HepG2 (cell line): ENCODE measurements around the gene RASGRP4. TPM values are rescaled to one million over a fixed set of nuclear protein-coding genes. Genes with fewer than 3 reads are reported as not detected.

Experiments used
- E2F2 ChIP-seq: sonication (generic); formaldehyde crosslinking; IDR thresholded peaks from 2 replicates; pipeline ENCODE4 v1.4.0; 2020; ENCODE audit warnings: missing genetic modification reagents, borderline replicate concordance
- GABPA ChIP-seq, 2 experiments: IDR thresholded peaks; 2 replicates each; pipeline ENCODE4 v1.6.1; 2011 to 2016; ENCODE audit warnings: low read depth in 2 of 2, low read length in 1 of 2, missing biosample characterization in 1 of 2, missing genetic modification characterization in 1 of 2
- HNF1A ChIP-seq, 2 experiments: sonication (generic) in 1 of 2; formaldehyde crosslinking in 1 of 2; IDR thresholded peaks; 2 replicates each; pipeline versions ENCODE4 v1.4.0 to v1.6.1; 2016 to 2020; ENCODE audit warnings: borderline replicate concordance in 1 of 2, low read depth in 1 of 2, mild to moderate bottlenecking in 1 of 2, missing genetic modification reagents in 1 of 2
- ISX ChIP-seq: sonication (generic); formaldehyde crosslinking; conservative IDR thresholded peaks from 2 replicates; pipeline ENCODE4 v1.5.0; 2020; ENCODE audit warnings: missing genetic modification reagents
- KDM6A ChIP-seq: IDR thresholded peaks from 2 replicates; pipeline ENCODE4 v1.6.1; 2016; ENCODE audit warnings: low read depth
- NR2C2 ChIP-seq: sonication (generic); formaldehyde crosslinking; IDR thresholded peaks from 2 replicates; pipeline ENCODE4 v1.4.0; 2020; ENCODE audit warnings: missing genetic modification reagents, mild to moderate bottlenecking, moderate library complexity, borderline replicate concordance
- PLSCR1 ChIP-seq: sonication (generic); formaldehyde crosslinking; IDR thresholded peaks from 2 replicates; pipeline ENCODE4 v1.5.0; 2020; ENCODE audit warnings: missing genetic modification reagents, mild to moderate bottlenecking, borderline replicate concordance
- PRMT3 ChIP-seq: sonication (generic); formaldehyde crosslinking; IDR thresholded peaks from 2 replicates; pipeline ENCODE4 v1.8.1; 2022; ENCODE audit warnings: low read depth, mild to moderate bottlenecking, moderate library complexity, missing genetic modification reagents, borderline replicate concordance
- SMAD3 ChIP-seq: sonication (generic); formaldehyde crosslinking; IDR thresholded peaks from 2 replicates; pipeline ENCODE4 v1.4.0; 2020; ENCODE audit warnings: missing genetic modification reagents
- TFDP1 ChIP-seq: IDR thresholded peaks from 2 replicates; pipeline ENCODE4 v1.6.1; 2016; ENCODE audit warnings: missing compliant biosample characterization, missing genetic modification reagents, borderline replicate concordance
- TIGD3 ChIP-seq: sonication (generic); formaldehyde crosslinking; IDR thresholded peaks from 2 replicates; pipeline ENCODE4 v1.5.1; 2020; ENCODE audit warnings: mild to moderate bottlenecking, missing genetic modification reagents, borderline replicate concordance
- XBP1 ChIP-seq: sonication (generic); formaldehyde crosslinking; IDR thresholded peaks from 2 replicates; pipeline ENCODE4 v1.5.0; 2020; ENCODE audit warnings: missing genetic modification reagents
- ZBTB7B ChIP-seq: sonication (generic); formaldehyde crosslinking; IDR thresholded peaks from 2 replicates; pipeline ENCODE4 v1.4.0; 2020; ENCODE audit warnings: missing genetic modification reagents
- ZNF124 ChIP-seq: sonication (generic); formaldehyde crosslinking; IDR thresholded peaks from 2 replicates; pipeline ENCODE4 v1.4.0; 2020; ENCODE audit warnings: missing genetic modification reagents
- ZNF205 ChIP-seq: IDR thresholded peaks from 2 replicates; pipeline ENCODE4 v1.6.1; 2018; ENCODE audit warnings: missing biosample characterization, missing genetic modification reagents
- ZNF292 ChIP-seq: sonication (generic); formaldehyde crosslinking; IDR thresholded peaks from 2 replicates; pipeline ENCODE4 v1.8.1; 2022; ENCODE audit warnings: mild to moderate bottlenecking, low read depth, missing genetic modification reagents, borderline replicate concordance
- ZNF441 ChIP-seq: sonication (generic); formaldehyde crosslinking; IDR thresholded peaks from 2 replicates; pipeline ENCODE4 v1.7.0; 2021; ENCODE audit warnings: missing genetic modification reagents, borderline replicate concordance
- polyA plus RNA-seq, 8 experiments: library from polyadenylated mRNA; depleted of rRNA in 3 of 8; stranded (reverse) in 7 of 8; unstranded in 1 of 8; fragments of >200 nt; fragmentation: Illumina TruSeq in 4 of 8; extraction: Trizol in 4 of 8; gene quantifications; 2 replicates each; pipeline versions ENCODE4 v1.2.1 to v1.2.3, GENCODE V29; 2011 to 2016; ENCODE audit warnings: low read depth in 4 of 8, missing spikeins in 1 of 8, mixed read lengths in 1 of 8; ENCODE audit not compliant: insufficient read depth in 1 of 8
- total RNA-seq, 5 experiments: library from RNA; depleted of rRNA; stranded (reverse); fragments of >200 nt; fragmentation: Illumina TruSeq; extraction: Trizol; gene quantifications; 2 replicates each; pipeline ENCODE4 v1.2.3, GENCODE V29; 2016; ENCODE audit warnings: low read depth in 1 of 5

Gene RASGRP4
- total and polyA plus RNA-seq, 2 of the 13 experiments (the other 11 are each of a cell fraction or from before 2014, with no cell fraction given), result not detected

GRCh38 chr19:38402967-38403674 lies 22.9 kb downstream of the RASGRP4 start, which contains the start of gene FAM98C (continued):
- no peak for TF ChIP-seq TIGD3
- peak; percentile 85 for TF ChIP-seq ZBTB7B (CRISPR knock-in tag)
- peak; percentile 60; the same call in 1 of the 2 replicates for TF ChIP-seq ZNF441
- TF ChIP-seq PLSCR1 (CRISPR knock-in tag), result 0 out of 2 replicates have a peak, but pooled peaks have one; percentile 14
- no peak for TF ChIP-seq ZNF292 (CRISPR knock-in tag)
- TF ChIP-seq ISX (CRISPR knock-in tag), result 0 out of 2 replicates have a peak, but pooled peaks have one; percentile 65
- TF ChIP-seq SMAD3 (CRISPR knock-in tag), result peak; percentile 29; the same call in 1 of the 2 replicates
- TF ChIP-seq E2F2 (CRISPR knock-in tag), result no peak
- peak; percentile 65; the same call in 1 of the 2 replicates for TF ChIP-seq ZNF124 (CRISPR knock-in tag)
- TF ChIP-seq NR2C2 (CRISPR knock-in tag), result peak; percentile 47; the same call in 1 of the 2 replicates
- TF ChIP-seq KDM6A, result no peak
- 0 out of 2 replicates have a peak, but pooled peaks have one; percentile 7 for TF ChIP-seq GABPA (IDR thresholded peaks at IDR 0.05; ENCODE audit: low read depth, low read length)
- TF ChIP-seq GABPA (CRISPR knock-in tag; IDR thresholded peaks at IDR 0.05; ENCODE audit: low read depth), result no peak
- TF ChIP-seq ZNF205, result peak; percentile 61; the same call in 1 of the 2 replicates
- no peak for TF ChIP-seq PRMT3
- TF ChIP-seq HNF1A (IDR thresholded peaks at IDR 0.05; ENCODE audit: low read depth), result no peak
- peak; percentile 57; the same call in 1 of the 2 replicates for TF ChIP-seq HNF1A (CRISPR knock-in tag; IDR thresholded peaks at IDR 0.05; ENCODE audit: borderline replicate concordance)
- TF ChIP-seq TFDP1 (CRISPR knock-in tag), result peak; percentile 97
- TF ChIP-seq XBP1, result no peak
